Mucosa of gallbladder (tissue), 1 donor: ENCODE data around the gene POP7. TPM values are rescaled to one million over a fixed set of nuclear protein-coding genes. Genes with fewer than 3 reads are reported as not detected.
"Not testable (repeated sequence)": the region's sequence is repeated elsewhere in the genome, so short reads cannot be mapped to it uniquely, and the experiment has no call there.

ENCODE experiments used
- DNase-seq: peaks from one replicate; pipeline ENCODE4 v3.0.0-alpha.2; 2020; ENCODE audit warnings: low spot score
- total RNA-seq: library from RNA; stranded (reverse); gene quantifications from one replicate; pipeline ENCODE4 v1.2.1, GENCODE V29; 2021
- donor health status: DM: no; HTN: no; CAD: no.

Gene POP7
- total RNA-seq, 1 donor from 2014 or later, result 25.9 TPM

- peak; percentile 78 for DNase-seq
Observed at GRCh38 chr7:100691676-100692577, 14.0 kb upstream of the POP7 start.

- no peak for DNase-seq
Observed at GRCh38 chr7:100692578-100692961, 13.4 kb upstream of the POP7 start.

- no peak for DNase-seq
Observed at GRCh38 chr7:100693312-100694097, 12.4 kb upstream of the POP7 start.

GRCh38 chr7:100694098-100694745, 11.7 kb upstream of the POP7 start, which contains the start of gene GIGYF1:
Gene GIGYF1 (minus strand): TSS chr7:100694250. CDS start chr7:100688238, 6,012 bp downstream.
- peak; percentile 67 for DNase-seq

- DNase-seq, result no peak
Observed at GRCh38 chr7:100696123-100696521, 9.8 kb upstream of the POP7 start.

- no peak for DNase-seq
Observed at GRCh38 chr7:100699018-100699417, 6.9 kb upstream of the POP7 start.

- DNase-seq, result not testable (repeated sequence)
Observed at GRCh38 chr7:100701089-100701488, 4.8 kb upstream of the POP7 start.

GRCh38 chr7:100705320-100705752, 585 bp upstream of the POP7 start:
- DNase-seq, result peak; percentile 70

- DNase-seq, result no peak
Observed at GRCh38 chr7:100706672-100707311, 871 bp downstream of the POP7 start.

- DNase-seq, result no peak
Observed at GRCh38 chr7:100708395-100708794, 2.5 kb downstream of the POP7 start.

- DNase-seq, result no peak
Observed at GRCh38 chr7:100710452-100710851, 4.5 kb downstream of the POP7 start.

GRCh38 chr7:100711369-100711768, 5.4 kb downstream of the POP7 start:
- no peak for DNase-seq

- no peak for DNase-seq
Observed at GRCh38 chr7:100714725-100715124, 8.8 kb downstream of the POP7 start.

- DNase-seq, result not testable (repeated sequence)
Observed at GRCh38 chr7:100717073-100717472, 11.2 kb downstream of the POP7 start.

GRCh38 chr7:100719523-100720278, 13.8 kb downstream of the POP7 start:
- DNase-seq, result no peak

- no peak for DNase-seq
Observed at GRCh38 chr7:100720279-100720670, 14.4 kb downstream of the POP7 start, which contains the start of gene EPO. Gene EPO (plus strand): TSS chr7:100720468. CDS start chr7:100720981, 513 bp downstream.

GRCh38 chr7:100720671-100721504, 15.0 kb downstream of the POP7 start:
- no peak for DNase-seq

- DNase-seq, result no peak
Observed at GRCh38 chr7:100721505-100721812, 15.5 kb downstream of the POP7 start.

- no peak for DNase-seq
Observed at GRCh38 chr7:100722480-100723212, 16.7 kb downstream of the POP7 start.
